Astrocyte (in vitro differentiated cells and primary cell): ENCODE measurements around the gene PTPN20. TPM values are rescaled to one million over a fixed set of nuclear protein-coding genes. Genes with fewer than 3 reads are reported as not detected.

Source experiments
- DNase-seq: peaks from one replicate; pipeline ENCODE4 v3.0.0-alpha.2; 2010; ENCODE audit warnings: low read depth
- FAIRE-seq: peaks from 2 replicates; lab custom pipeline; 2011; peaks lifted over from hg19 to GRCh38; lab: Jason Lieb, UNC
- H2AFZ ChIP-seq: 2 replicates; pipeline ENCODE4 v1.6.0; 2012; ENCODE audit warnings: low read depth, low read length, inconsistent platforms
- H3K27ac ChIP-seq: 2 replicates; pipeline ENCODE4 v1.5.1; 2011; ENCODE audit warnings: low read depth, low read length, inconsistent platforms
- H3K27me3 ChIP-seq: 2 replicates; pipeline ENCODE4 v1.6.0; 2011; ENCODE audit warnings: low read length, inconsistent platforms; ENCODE audit not compliant: insufficient read depth
- H3K36me3 ChIP-seq: 2 replicates; pipeline ENCODE4 v1.5.1; 2011; ENCODE audit warnings: low read length, inconsistent platforms; ENCODE audit not compliant: insufficient read depth
- H3K4me1 ChIP-seq: 2 replicates; pipeline ENCODE4 v1.5.1; 2011; ENCODE audit warnings: low read length, inconsistent platforms; ENCODE audit not compliant: insufficient read depth
- H3K4me2 ChIP-seq: 2 replicates; pipeline ENCODE4 v1.6.0; 2012; ENCODE audit warnings: low read length, inconsistent platforms
- H3K4me3 ChIP-seq: 2 replicates; pipeline ENCODE4 v1.5.1; 2011; ENCODE audit warnings: low read depth, mild to moderate bottlenecking, low read length, inconsistent platforms; ENCODE audit not compliant: insufficient read depth
- H3K79me2 ChIP-seq: 2 replicates; pipeline ENCODE4 v1.6.0; 2012; ENCODE audit warnings: mild to moderate bottlenecking, low read length, inconsistent platforms; ENCODE audit not compliant: insufficient read depth
- H3K9ac ChIP-seq: 2 replicates; pipeline ENCODE4 v1.6.0; 2012; ENCODE audit warnings: mild to moderate bottlenecking, low read length, inconsistent platforms
- H3K9me3 ChIP-seq: 2 replicates; pipeline ENCODE4 v1.5.1; 2012; ENCODE audit warnings: low read depth, mild to moderate bottlenecking, low read length, inconsistent platforms; ENCODE audit not compliant: insufficient read depth
- H4K20me1 ChIP-seq: 2 replicates; pipeline ENCODE4 v1.6.0; 2012; ENCODE audit warnings: low read length, inconsistent platforms; ENCODE audit not compliant: insufficient read depth
- H3K27ac Mint-ChIP-seq: one replicate; pipeline ENCODE4 v1.8.0; 2021; ENCODE audit warnings: mild to moderate bottlenecking, mixed read lengths; ENCODE audit not compliant: unreplicated experiment
- H3K27me3 Mint-ChIP-seq: one replicate; pipeline ENCODE4 v1.8.0; 2021; ENCODE audit warnings: low read depth, mixed read lengths; ENCODE audit not compliant: unreplicated experiment
- H3K36me3 Mint-ChIP-seq: one replicate; pipeline ENCODE4 v1.8.0; 2021; ENCODE audit warnings: low read depth, mixed read lengths; ENCODE audit not compliant: unreplicated experiment
- H3K4me1 Mint-ChIP-seq: one replicate; pipeline ENCODE4 v1.8.0; 2021; ENCODE audit warnings: low read depth, mixed read lengths; ENCODE audit not compliant: unreplicated experiment
- H3K4me3 Mint-ChIP-seq: one replicate; pipeline ENCODE4 v1.8.0; 2021; ENCODE audit warnings: mild to moderate bottlenecking, moderate library complexity, mixed read lengths; ENCODE audit not compliant: unreplicated experiment
- H3K9me3 Mint-ChIP-seq: one replicate; pipeline ENCODE4 v1.8.0; 2021; ENCODE audit warnings: mild to moderate bottlenecking, mixed read lengths; ENCODE audit not compliant: unreplicated experiment
- EZH2 ChIP-seq: IDR thresholded peaks from 2 replicates; pipeline ENCODE4 v1.6.1; 2012; ENCODE audit warnings: mild to moderate bottlenecking, low read length, inconsistent platforms; ENCODE audit not compliant: insufficient read depth
- total RNA-seq: library from RNA; stranded (reverse); gene quantifications from 2 replicates; pipeline ENCODE4 v1.2.1, GENCODE V29; 2021
- TF ChIP-seq, protein P1 (sequence below): IDR thresholded peaks from 2 replicates; pipeline ENCODE4 v1.5.1; 2011; ENCODE audit warnings: low read depth, mild to moderate bottlenecking, inconsistent platforms, low read length, moderate library complexity; ENCODE audit not compliant: insufficient read depth

PTPN20 gene
- total RNA-seq, 1 donor from 2014 or later: not detected

- peaks cover 13% of the 10 kb centered on the region for H3K4me1 ChIP-seq
- H3K4me3 Mint-ChIP-seq: no peak overlapping the region
- no peak for FAIRE-seq
- H3K79me2 ChIP-seq: no peaks in the 10 kb centered on the region
- DNase-seq: no peak
- H3K4me2 ChIP-seq: no peak overlapping the region
- H3K9ac ChIP-seq: no peak overlapping the region
- H3K36me3 Mint-ChIP-seq: no peaks in the 10 kb centered on the region
- H3K4me1 Mint-ChIP-seq: peaks cover 8% of the 10 kb centered on the region
- H4K20me1 ChIP-seq: no peaks in the 10 kb centered on the region
- peaks cover 4% of the 10 kb centered on the region for H3K9me3 Mint-ChIP-seq
- no peaks in the 10 kb centered on the region for H3K36me3 ChIP-seq
- H3K9me3 ChIP-seq: no peaks in the 10 kb centered on the region
- H3K4me3 ChIP-seq: no peak overlapping the region
- H3K27me3 Mint-ChIP-seq: peaks cover 27% of the 10 kb centered on the region
- no peaks in the 10 kb centered on the region for H3K27me3 ChIP-seq
- no peak overlapping the region for H2AFZ ChIP-seq
- no peak overlapping the region for H3K27ac Mint-ChIP-seq
- TF ChIP-seq, protein P1, sequence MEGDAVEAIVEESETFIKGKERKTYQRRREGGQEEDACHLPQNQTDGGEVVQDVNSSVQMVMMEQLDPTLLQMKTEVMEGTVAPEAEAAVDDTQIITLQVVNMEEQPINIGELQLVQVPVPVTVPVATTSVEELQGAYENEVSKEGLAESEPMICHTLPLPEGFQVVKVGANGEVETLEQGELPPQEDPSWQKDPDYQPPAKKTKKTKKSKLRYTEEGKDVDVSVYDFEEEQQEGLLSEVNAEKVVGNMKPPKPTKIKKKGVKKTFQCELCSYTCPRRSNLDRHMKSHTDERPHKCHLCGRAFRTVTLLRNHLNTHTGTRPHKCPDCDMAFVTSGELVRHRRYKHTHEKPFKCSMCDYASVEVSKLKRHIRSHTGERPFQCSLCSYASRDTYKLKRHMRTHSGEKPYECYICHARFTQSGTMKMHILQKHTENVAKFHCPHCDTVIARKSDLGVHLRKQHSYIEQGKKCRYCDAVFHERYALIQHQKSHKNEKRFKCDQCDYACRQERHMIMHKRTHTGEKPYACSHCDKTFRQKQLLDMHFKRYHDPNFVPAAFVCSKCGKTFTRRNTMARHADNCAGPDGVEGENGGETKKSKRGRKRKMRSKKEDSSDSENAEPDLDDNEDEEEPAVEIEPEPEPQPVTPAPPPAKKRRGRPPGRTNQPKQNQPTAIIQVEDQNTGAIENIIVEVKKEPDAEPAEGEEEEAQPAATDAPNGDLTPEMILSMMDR: no peak
- no peak for TF ChIP-seq EZH2
- H3K27ac ChIP-seq: no peak overlapping the region
Measured at GRCh38 chr10:47027108-47027783, 116.0 kb downstream of the PTPN20 start.

GRCh38 chr10:47027784-47028260, 116.6 kb downstream of the PTPN20 start:
- Mint-ChIP-seq H3K27ac (no peak overlapping the region), H3K36me3 (no peaks in the 10 kb centered on the region), H3K4me3 (no peak overlapping the region), H3K4me1 (peaks cover 8% of the 10 kb centered on the region), H3K9me3 (peaks cover 4% of the 10 kb centered on the region), H3K27me3 (peaks cover 32% of the 10 kb centered on the region)
- no peaks in the 10 kb centered on the region for H3K9me3 ChIP-seq
- H4K20me1 ChIP-seq: no peaks in the 10 kb centered on the region
- H3K27ac ChIP-seq: no peak overlapping the region
- TF ChIP-seq, protein P1: no peak
- no peak for TF ChIP-seq EZH2
- no peak overlapping the region for H3K9ac ChIP-seq
- H3K4me1 ChIP-seq: peaks cover 13% of the 10 kb centered on the region
- H3K4me3 ChIP-seq: no peak overlapping the region
- H3K79me2 ChIP-seq: no peaks in the 10 kb centered on the region
- H3K36me3 ChIP-seq: no peaks in the 10 kb centered on the region
- no peaks in the 10 kb centered on the region for H3K27me3 ChIP-seq
- H2AFZ ChIP-seq: no peak overlapping the region
- FAIRE-seq (no peak), DNase-seq (no peak)
- no peak overlapping the region for H3K4me2 ChIP-seq

- no peak overlapping the region for H3K9ac ChIP-seq
- H3K4me3 ChIP-seq: no peak overlapping the region
- H3K36me3 Mint-ChIP-seq: no peaks in the 10 kb centered on the region
- H3K27me3 Mint-ChIP-seq: peaks cover 32% of the 10 kb centered on the region
- no peaks in the 10 kb centered on the region for H3K9me3 ChIP-seq
- H3K4me1 ChIP-seq: peaks cover 13% of the 10 kb centered on the region
- no peaks in the 10 kb centered on the region for H3K27me3 ChIP-seq
- H2AFZ ChIP-seq: no peak overlapping the region
- DNase-seq (no peak), FAIRE-seq (no peak)
- no peak overlapping the region for H3K4me2 ChIP-seq
- no peak overlapping the region for H3K27ac Mint-ChIP-seq
- no peak overlapping the region for H3K4me3 Mint-ChIP-seq
- H3K9me3 Mint-ChIP-seq: peaks cover 4% of the 10 kb centered on the region
- no peaks in the 10 kb centered on the region for H3K79me2 ChIP-seq
- no peak overlapping the region for H3K27ac ChIP-seq
- H3K4me1 Mint-ChIP-seq: peaks cover 8% of the 10 kb centered on the region
- H4K20me1 ChIP-seq: no peaks in the 10 kb centered on the region
- H3K36me3 ChIP-seq: no peaks in the 10 kb centered on the region
- TF ChIP-seq, protein P1: no peak
- TF ChIP-seq EZH2: no peak
Measured at GRCh38 chr10:47028466-47028865, 117.2 kb downstream of the PTPN20 start.
